Measurements from ENCODE around the gene CDK3.
"Not testable (repeated sequence)": the region's sequence is repeated elsewhere in the genome, so short reads cannot be mapped to it uniquely, and the experiment has no call there.

CDK3 gene

GRCh38 chr17:76044475-76045007 lies 43.9 kb downstream of the CDK3 start:
- DNase-seq: not testable (repeated sequence)

- DNase-seq: no peak
Measured at GRCh38 chr17:76046064-76046463, 45.4 kb downstream of the CDK3 start.

- DNase-seq: no peak
Measured at GRCh38 chr17:76048025-76048605, 47.5 kb downstream of the CDK3 start.

GRCh38 chr17:76048711-76049110 lies 48.1 kb downstream of the CDK3 start:
- DNase-seq: no peak

GRCh38 chr17:76049239-76049638 lies 48.6 kb downstream of the CDK3 start:
- DNase-seq: no peak

GRCh38 chr17:76049836-76050537 lies 49.3 kb downstream of the CDK3 start:
- no peak for DNase-seq

GRCh38 chr17:76050538-76051467 lies 50.1 kb downstream of the CDK3 start:
- DNase-seq: no peak

GRCh38 chr17:76051561-76051960 lies 50.9 kb downstream of the CDK3 start:
- DNase-seq: no peak

- no peak for DNase-seq
Measured at GRCh38 chr17:76053246-76054111, 52.8 kb downstream of the CDK3 start.

GRCh38 chr17:76054112-76054476 lies 53.4 kb downstream of the CDK3 start:
- no peak for DNase-seq
